Glutamatergic neuron (in vitro differentiated cells): Measurements from ENCODE around the gene TMEM63A. TPM values are rescaled to one million over a fixed set of nuclear protein-coding genes. Genes with fewer than 3 reads are reported as not detected.

ENCODE experiments used
- DNase-seq: peaks from one replicate; pipeline ENCODE4 v3.0.0; 2022
- H3K27ac Mint-ChIP-seq: one replicate; pipeline ENCODE4 v1.8.0; 2020; ENCODE audit warnings: mild to moderate bottlenecking, mixed read lengths, inconsistent platforms; ENCODE audit not compliant: unreplicated experiment
- H3K27me3 Mint-ChIP-seq: one replicate; pipeline ENCODE4 v1.8.0; 2020; ENCODE audit warnings: mild to moderate bottlenecking, moderate library complexity, mixed read lengths, inconsistent platforms; ENCODE audit not compliant: unreplicated experiment
- H3K36me3 Mint-ChIP-seq: one replicate; pipeline ENCODE4 v1.8.0; 2020; ENCODE audit warnings: mild to moderate bottlenecking, mixed read lengths, inconsistent platforms; ENCODE audit not compliant: unreplicated experiment
- H3K4me1 Mint-ChIP-seq: one replicate; pipeline ENCODE4 v1.8.0; 2020; ENCODE audit warnings: mild to moderate bottlenecking, low read depth, mixed read lengths, inconsistent platforms; ENCODE audit not compliant: unreplicated experiment
- H3K4me3 Mint-ChIP-seq: one replicate; pipeline ENCODE4 v1.8.0; 2020; ENCODE audit warnings: mild to moderate bottlenecking, mixed read lengths, inconsistent platforms; ENCODE audit not compliant: unreplicated experiment
- H3K9me3 Mint-ChIP-seq: one replicate; pipeline ENCODE4 v1.8.0; 2020; ENCODE audit warnings: mild to moderate bottlenecking, moderate library complexity, mixed read lengths, inconsistent platforms; ENCODE audit not compliant: unreplicated experiment
- CTCF ChIP-seq: fragments of 200-600 bp; sonication (generic); IDR thresholded peaks from one replicate; pipeline ENCODE4 v1.5.0; 2021; ENCODE audit not compliant: partially characterized antibody, unreplicated experiment
- total RNA-seq: library from RNA; stranded (reverse); fragmentation: NEBNext Ultra II Directional; extraction: Animal tissue kit (Norgen Biotek cat#: 25700); gene quantifications from one replicate; pipeline ENCODE4 v1.2.1, GENCODE V29; 2021; ENCODE audit not compliant: unreplicated experiment

TMEM63A gene
- total RNA-seq, 1 donor from 2014 or later: 1.1 TPM

- DNase-seq: no peak
- no peak for TF ChIP-seq CTCF
- H3K4me1 Mint-ChIP-seq: peaks cover 10% of the 10 kb centered on the region
- H3K9me3 Mint-ChIP-seq: peaks cover 8% of the 10 kb centered on the region
- no peak overlapping the region for H3K4me3 Mint-ChIP-seq
- peaks cover 5% of the 10 kb centered on the region for H3K27me3 Mint-ChIP-seq
- no peaks in the 10 kb centered on the region for H3K36me3 Mint-ChIP-seq
- no peak overlapping the region for H3K27ac Mint-ChIP-seq
Measured at GRCh38 chr1:225843426-225843795, 38.8 kb downstream of the TMEM63A start.

GRCh38 chr1:225842788-225843425 lies 39.3 kb downstream of the TMEM63A start:
- DNase-seq: no peak
- Mint-ChIP-seq H3K36me3 (no peaks in the 10 kb centered on the region), H3K27me3 (peaks cover 7% of the 10 kb centered on the region), H3K4me1 (peaks cover 4% of the 10 kb centered on the region), H3K27ac (no peak overlapping the region), H3K4me3 (no peak overlapping the region), H3K9me3 (peaks cover 6% of the 10 kb centered on the region)
- TF ChIP-seq CTCF: no peak

DNA sequence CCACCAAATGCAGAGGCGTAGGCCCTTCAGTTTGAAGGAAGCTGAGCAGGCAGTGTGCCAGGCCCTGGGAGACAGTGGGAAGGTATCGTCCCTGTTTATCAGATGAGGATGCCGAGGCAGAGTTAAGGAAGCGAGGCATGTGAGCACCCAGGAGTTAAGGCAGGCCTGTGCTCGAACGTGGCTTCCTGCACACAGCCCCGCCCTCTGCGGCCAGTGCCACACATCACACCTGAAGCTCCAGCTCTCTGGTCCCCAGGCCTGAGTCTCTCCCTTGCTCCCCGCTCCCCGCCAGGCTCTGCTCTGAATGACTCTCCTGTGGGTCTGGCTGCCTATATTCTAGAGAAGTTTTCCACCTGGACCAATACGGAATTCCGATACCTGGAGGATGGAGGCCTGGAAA lies 40.1 kb downstream of the TMEM63A start:
- no peak for TF ChIP-seq CTCF
- no peak overlapping the region for H3K4me3 Mint-ChIP-seq
- DNase-seq: no peak
- H3K4me1 Mint-ChIP-seq: peaks cover 4% of the 10 kb centered on the region
- H3K36me3 Mint-ChIP-seq: no peaks in the 10 kb centered on the region
- peaks cover 7% of the 10 kb centered on the region for H3K27me3 Mint-ChIP-seq
- H3K27ac Mint-ChIP-seq: no peak overlapping the region
- peaks cover 6% of the 10 kb centered on the region for H3K9me3 Mint-ChIP-seq

DNA sequence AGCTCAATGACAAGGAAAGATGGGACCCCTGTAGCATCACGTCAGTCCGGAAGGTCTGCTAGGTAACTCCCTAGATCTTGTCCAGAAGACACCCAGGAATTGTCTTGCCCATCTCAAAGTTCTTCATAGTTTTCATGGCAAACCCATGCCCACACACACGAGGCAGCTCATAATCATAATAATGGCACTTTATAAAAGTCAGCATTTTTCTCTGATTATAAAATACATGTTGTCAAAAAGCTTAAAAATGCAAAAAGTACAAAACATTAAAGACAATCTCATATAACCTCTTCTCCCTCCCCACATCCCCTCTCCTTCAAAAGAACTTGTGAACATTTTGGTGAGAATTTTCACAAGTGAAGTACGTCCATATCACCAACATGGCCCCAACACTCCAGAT lies 41.5 kb downstream of the TMEM63A start:
- H3K27ac Mint-ChIP-seq: no peak overlapping the region
- no peak for DNase-seq
- H3K9me3 Mint-ChIP-seq: peaks cover 6% of the 10 kb centered on the region
- no peak for TF ChIP-seq CTCF
- H3K4me1 Mint-ChIP-seq: peaks cover 2% of the 10 kb centered on the region
- H3K4me3 Mint-ChIP-seq: no peak overlapping the region
- H3K36me3 Mint-ChIP-seq: no peaks in the 10 kb centered on the region
- peaks cover 7% of the 10 kb centered on the region for H3K27me3 Mint-ChIP-seq

GRCh38 chr1:225840223-225840610 lies 42.0 kb downstream of the TMEM63A start:
- no peaks in the 10 kb centered on the region for H3K36me3 Mint-ChIP-seq
- TF ChIP-seq CTCF: no peak
- peaks cover 7% of the 10 kb centered on the region for H3K27me3 Mint-ChIP-seq
- H3K9me3 Mint-ChIP-seq: peaks cover 6% of the 10 kb centered on the region
- peaks cover 2% of the 10 kb centered on the region for H3K4me1 Mint-ChIP-seq
- H3K27ac Mint-ChIP-seq: no peak overlapping the region
- DNase-seq: no peak
- no peak overlapping the region for H3K4me3 Mint-ChIP-seq
